Smooth muscle cell (in vitro differentiated cells): ENCODE results near the gene FBLN5. TPM values are rescaled to one million over a fixed set of nuclear protein-coding genes. Genes with fewer than 3 reads are reported as not detected.

Source experiments
- DNase-seq: peaks from one replicate; lab custom pipeline; 2025; ENCODE audit not compliant: unreplicated experiment; lab: John Stamatoyannopoulos, UW
- H2AFZ ChIP-seq: fragments of 200-600 bp; sonication (generic); 2 replicates; pipeline ENCODE4 v1.6.0; 2016; ENCODE audit warnings: antibody characterized with exemption, low read depth, mild to moderate bottlenecking
- H3F3A ChIP-seq: fragments of 200-600 bp; sonication (generic); 2 replicates; pipeline ENCODE4 v1.6.0; 2017; ENCODE audit warnings: antibody characterized with exemption, low read depth
- H3K27ac ChIP-seq: fragments of 200-600 bp; sonication (generic); 2 replicates; pipeline ENCODE4 v1.5.1; 2016; ENCODE audit warnings: low read depth, mild to moderate bottlenecking
- H3K27me3 ChIP-seq: fragments of 200-600 bp; sonication (generic); 2 replicates; pipeline ENCODE4 v1.6.1; 2016; ENCODE audit warnings: low read depth, mild to moderate bottlenecking
- H3K36me3 ChIP-seq: fragments of 200-600 bp; sonication (generic); 2 replicates; pipeline ENCODE4 v1.5.1; 2016; ENCODE audit warnings: low read depth
- H3K4me1 ChIP-seq: fragments of 200-600 bp; sonication (generic); 2 replicates; pipeline ENCODE4 v1.5.1; 2016; ENCODE audit warnings: low read depth
- H3K4me2 ChIP-seq: fragments of 200-600 bp; sonication (generic); 2 replicates; pipeline ENCODE4 v1.6.0; 2016; ENCODE audit warnings: mild to moderate bottlenecking
- H3K4me3 ChIP-seq: fragments of 200-600 bp; sonication (generic); 2 replicates; pipeline ENCODE4 v1.5.1; 2016; ENCODE audit warnings: mild to moderate bottlenecking
- H3K79me2 ChIP-seq: fragments of 200-600 bp; sonication (generic); 2 replicates; pipeline ENCODE4 v1.6.0; 2016; ENCODE audit warnings: low read depth, mild to moderate bottlenecking
- H3K9ac ChIP-seq: fragments of 200-600 bp; sonication (generic); 2 replicates; pipeline ENCODE4 v1.6.0; 2016; ENCODE audit warnings: low read depth
- H3K9me3 ChIP-seq: fragments of 200-600 bp; sonication (generic); replicated peaks from 2 replicates; pipeline ENCODE4 v1.5.1; 2016; ENCODE audit warnings: low read depth
- H4K20me1 ChIP-seq: fragments of 200-600 bp; sonication (generic); 2 replicates; pipeline ENCODE4 v1.6.0; 2016; ENCODE audit warnings: low read depth
- CTCF ChIP-seq: fragments of 200-600 bp; sonication (generic); IDR thresholded peaks from 2 replicates; pipeline ENCODE4 v1.5.1; 2017; ENCODE audit warnings: borderline replicate concordance, mild to moderate bottlenecking, antibody characterized with exemption; ENCODE audit not compliant: insufficient read depth, poor library complexity, severe bottlenecking
- WGBS: methylation state at CpG from one replicate; pipeline ENCODE4 v1.1.7; 2016; ENCODE audit warnings: low lambda C conversion rate; 5-methylcytosine and 5-hydroxymethylcytosine counted together
- polyA plus RNA-seq: library from polyadenylated mRNA; unstranded; fragments of >200 nt; fragmentation: Nextera tagmentation; extraction: Ambion mirVana; gene quantifications from 2 replicates; pipeline ENCODE4 v1.2.1, GENCODE V29; 2016
- total RNA-seq: library from RNA; depleted of rRNA; stranded (reverse); fragments of >200 nt; gene quantifications from 2 replicates; pipeline ENCODE4 v1.2.3, GENCODE V29; 2014

The FBLN5 gene
- total and polyA plus RNA-seq, 2 experiments from 2014 or later: 109 to 154 TPM

GRCh38 chr14:91929700-91930099 is 17.8 kb downstream of the FBLN5 start:
- H3K9me3 ChIP-seq: no peaks in the 10 kb centered on the region
- 51% methylated on average over 3 of the region's 3 CpGs for WGBS
- H3K36me3 ChIP-seq: no peaks in the 10 kb centered on the region
- no peaks in the 10 kb centered on the region for H3K4me1 ChIP-seq
- peaks cover 4% of the 10 kb centered on the region for H3F3A ChIP-seq
- DNase-seq: no peak
- H3K9ac ChIP-seq: no peak overlapping the region
- H3K4me2 ChIP-seq: peak overlapping the region; percentile 29
- H4K20me1 ChIP-seq: no peaks in the 10 kb centered on the region
- H2AFZ ChIP-seq: no peak overlapping the region
- no peak for TF ChIP-seq CTCF
- H3K27ac ChIP-seq: peak overlapping the region; percentile 52
- H3K79me2 ChIP-seq: no peaks in the 10 kb centered on the region
- no peaks in the 10 kb centered on the region for H3K27me3 ChIP-seq
- H3K4me3 ChIP-seq: no peak overlapping the region

- Histone ChIP-seq H3F3A (peaks cover 4% of the 10 kb centered on the region), H3K4me3 (no peak overlapping the region), H2AFZ (no peak overlapping the region), H3K27me3 (no peaks in the 10 kb centered on the region), H3K4me2 (no peak overlapping the region), H3K36me3 (no peaks in the 10 kb centered on the region), H3K27ac (no peak overlapping the region), H3K9me3 (no peaks in the 10 kb centered on the region), H3K79me2 (no peaks in the 10 kb centered on the region), H4K20me1 (no peaks in the 10 kb centered on the region), H3K4me1 (no peaks in the 10 kb centered on the region), H3K9ac (no peak overlapping the region)
- DNase-seq: no peak
- WGBS: 76% methylated on average over 5 of the region's 5 CpGs
- no peak for TF ChIP-seq CTCF
Measured at GRCh38 chr14:91927800-91928199, 19.7 kb downstream of the FBLN5 start.

- H3K9ac ChIP-seq: no peak overlapping the region
- no peaks in the 10 kb centered on the region for H3K4me1 ChIP-seq
- no peaks in the 10 kb centered on the region for H3K79me2 ChIP-seq
- no peak overlapping the region for H3K27ac ChIP-seq
- no peaks in the 10 kb centered on the region for H3K27me3 ChIP-seq
- H2AFZ ChIP-seq: no peak overlapping the region
- WGBS: 13% methylated on average over 3 of the region's 3 CpGs
- no peak overlapping the region for H3K4me3 ChIP-seq
- no peak for TF ChIP-seq CTCF
- H4K20me1 ChIP-seq: no peaks in the 10 kb centered on the region
- H3K9me3 ChIP-seq: no peaks in the 10 kb centered on the region
- no peak overlapping the region for H3K4me2 ChIP-seq
- H3F3A ChIP-seq: peaks cover 4% of the 10 kb centered on the region
- H3K36me3 ChIP-seq: no peaks in the 10 kb centered on the region
- DNase-seq: no peak
Measured at GRCh38 chr14:91927191-91927590, 20.3 kb downstream of the FBLN5 start.

GRCh38 chr14:91926131-91926890 is 21.2 kb downstream of the FBLN5 start:
- no peaks in the 10 kb centered on the region for H3K27me3 ChIP-seq
- 77% methylated on average over 17 of the region's 17 CpGs for WGBS
- DNase-seq: no peak
- H3K4me3 ChIP-seq: no peak overlapping the region
- H4K20me1 ChIP-seq: no peaks in the 10 kb centered on the region
- H2AFZ ChIP-seq: no peak overlapping the region
- H3K4me2 ChIP-seq: no peak overlapping the region
- peak overlapping the region; percentile 11 for H3K27ac ChIP-seq
- no peak for TF ChIP-seq CTCF
- no peaks in the 10 kb centered on the region for H3K9me3 ChIP-seq
- H3K79me2 ChIP-seq: no peaks in the 10 kb centered on the region
- H3K4me1 ChIP-seq: no peaks in the 10 kb centered on the region
- no peak overlapping the region for H3K9ac ChIP-seq
- peaks cover 4% of the 10 kb centered on the region for H3F3A ChIP-seq
- H3K36me3 ChIP-seq: no peaks in the 10 kb centered on the region
